ENCODE data around the gene PLD3. TPM values are rescaled to one million over a fixed set of nuclear protein-coding genes. Genes with fewer than 3 reads are reported as not detected.
A peak's percentile ranks its signal among the peaks of the same experiment; 100 is the strongest.

Gene PLD3
- total RNA-seq, 2 donors from 2014 or later, result 82.3 to 138 TPM

- Histone ChIP-seq H3K27ac (peak overlapping the region; percentile 67), H3K27me3 (no peaks in the 10 kb centered on the region), H3K9ac (ENCODE audit: low read depth in 2 of 2, low read length in 2 of 2) (peak overlapping the region; percentile 58 to 75), H3K4me3 (peak overlapping the region; percentile 69), H3K9me3 (no peaks in the 10 kb centered on the region), H3K4me1 (peaks cover 3% of the 10 kb centered on the region), H3K36me3 (no peaks in the 10 kb centered on the region)
- DNase-seq, result no peak
- intact Hi-C loops (cut with DNase I), result no loop called here
- no peak for TF ChIP-seq CTCF (IDR thresholded peaks at IDR 0.05)
These were observed 539 bp downstream of the PLD3 start for GRCh38 chr19:40348961-40349507.

- Histone ChIP-seq H3K4me3 (no peak overlapping the region), H3K27ac (no peak overlapping the region), H3K4me1 (no peaks in the 10 kb centered on the region), H3K36me3 (no peaks in the 10 kb centered on the region), H3K9ac (ENCODE audit: low read depth in 2 of 2, low read length in 2 of 2) (no peak overlapping the region), H3K9me3 (no peaks in the 10 kb centered on the region), H3K27me3 (no peaks in the 10 kb centered on the region)
- intact Hi-C loops (cut with DNase I), result no loop called here
- DNase-seq, result no peak
- TF ChIP-seq CTCF (IDR thresholded peaks at IDR 0.05), result no peak
These were observed 7.6 kb downstream of the PLD3 start for GRCh38 chr19:40355975-40356680.

- no peak for TF ChIP-seq CTCF (IDR thresholded peaks at IDR 0.05)
- intact Hi-C loops (cut with DNase I), result no loop called here
- Histone ChIP-seq H3K9me3 (no peaks in the 10 kb centered on the region), H3K4me1 (no peaks in the 10 kb centered on the region), H3K9ac (ENCODE audit: low read depth in 2 of 2, low read length in 2 of 2) (no peak overlapping the region), H3K4me3 (no peak overlapping the region), H3K27me3 (no peaks in the 10 kb centered on the region), H3K36me3 (no peaks in the 10 kb centered on the region), H3K27ac (no peak overlapping the region)
- no peak for DNase-seq
These were observed 8.4 kb downstream of the PLD3 start for GRCh38 chr19:40356681-40357595.

GRCh38 chr19:40357640-40358039, 9.1 kb downstream of the PLD3 start:
- no peak for TF ChIP-seq CTCF (IDR thresholded peaks at IDR 0.05)
- H3K27me3 ChIP-seq, result no peaks in the 10 kb centered on the region
- intact Hi-C loops (cut with DNase I), result no loop called here
- no peaks in the 10 kb centered on the region for H3K9me3 ChIP-seq
- H3K4me1 ChIP-seq, result no peaks in the 10 kb centered on the region
- no peak overlapping the region for H3K9ac ChIP-seq (ENCODE audit: low read depth in 2 of 2, low read length in 2 of 2)
- H3K27ac ChIP-seq, result no peak overlapping the region
- no peaks in the 10 kb centered on the region for H3K36me3 ChIP-seq
- H3K4me3 ChIP-seq, result no peak overlapping the region
- no peak for DNase-seq

GRCh38 chr19:40358773-40359172, 10.3 kb downstream of the PLD3 start:
- Histone ChIP-seq H3K4me3 (no peak overlapping the region), H3K36me3 (no peaks in the 10 kb centered on the region), H3K4me1 (no peaks in the 10 kb centered on the region), H3K27me3 (no peaks in the 10 kb centered on the region), H3K9ac (ENCODE audit: low read depth in 2 of 2, low read length in 2 of 2) (no peak overlapping the region), H3K27ac (no peak overlapping the region), H3K9me3 (no peaks in the 10 kb centered on the region)
- no peak for TF ChIP-seq CTCF (IDR thresholded peaks at IDR 0.05)
- intact Hi-C loops (cut with DNase I), result no loop called here
- no peak for DNase-seq
